GM12875 (cell line): ENCODE results near the gene MAP7.

Experiments
- H3K4me3 ChIP-seq: one replicate; pipeline ENCODE4 v1.5.1; 2011; ENCODE audit warnings: low read depth, low read length, control low read depth
- TF ChIP-seq, protein P1 (sequence below): IDR thresholded peaks from 2 replicates; pipeline ENCODE4 v1.5.1; 2011; ENCODE audit warnings: low read depth, mild to moderate bottlenecking, control low read depth, inconsistent platforms, low read length, moderate library complexity, borderline replicate concordance; ENCODE audit not compliant: insufficient read depth

The MAP7 gene

DNA sequence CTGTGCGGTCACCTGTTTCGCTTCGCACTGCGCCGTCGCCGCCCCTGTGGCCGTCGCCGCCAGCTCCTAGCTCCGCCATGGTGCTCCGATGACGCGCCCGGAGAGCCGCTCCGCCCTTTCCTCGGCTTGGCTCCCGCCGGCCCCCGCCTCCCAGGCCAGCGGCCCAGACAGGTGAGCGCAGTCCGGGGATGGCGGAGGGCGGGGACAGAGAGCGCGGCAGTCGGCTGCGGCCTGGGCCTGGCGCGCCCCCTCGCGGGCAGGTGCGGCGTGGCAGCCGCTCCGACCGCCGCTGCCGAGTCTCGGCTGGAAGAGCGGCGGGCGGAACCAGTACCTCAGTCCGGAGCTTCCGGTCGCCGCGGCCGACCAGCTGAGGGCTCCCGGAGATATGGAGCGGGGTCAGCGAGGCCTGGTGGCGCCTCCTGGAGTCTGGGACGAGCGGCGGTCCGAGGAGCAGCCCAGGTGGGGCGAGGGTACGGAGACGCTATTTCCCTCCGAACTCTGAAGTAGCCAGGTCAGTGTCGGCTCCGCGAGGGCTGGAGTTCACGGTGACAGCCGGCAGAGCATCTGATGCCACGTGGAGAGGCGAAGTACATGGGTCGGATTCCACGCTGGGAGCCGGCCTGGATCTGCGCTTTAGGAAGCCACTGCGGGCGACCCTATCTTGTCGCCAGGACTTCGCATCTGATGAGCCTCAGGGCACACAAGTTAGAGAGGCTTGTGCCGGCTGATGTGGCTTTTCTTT is at the start of gene MAP7:
TSS of gene MAP7 (minus strand) at position 93 of the 742 bp plus-strand sequence. CDS start at position 79, 14 bp downstream.
- TF ChIP-seq, protein P1, sequence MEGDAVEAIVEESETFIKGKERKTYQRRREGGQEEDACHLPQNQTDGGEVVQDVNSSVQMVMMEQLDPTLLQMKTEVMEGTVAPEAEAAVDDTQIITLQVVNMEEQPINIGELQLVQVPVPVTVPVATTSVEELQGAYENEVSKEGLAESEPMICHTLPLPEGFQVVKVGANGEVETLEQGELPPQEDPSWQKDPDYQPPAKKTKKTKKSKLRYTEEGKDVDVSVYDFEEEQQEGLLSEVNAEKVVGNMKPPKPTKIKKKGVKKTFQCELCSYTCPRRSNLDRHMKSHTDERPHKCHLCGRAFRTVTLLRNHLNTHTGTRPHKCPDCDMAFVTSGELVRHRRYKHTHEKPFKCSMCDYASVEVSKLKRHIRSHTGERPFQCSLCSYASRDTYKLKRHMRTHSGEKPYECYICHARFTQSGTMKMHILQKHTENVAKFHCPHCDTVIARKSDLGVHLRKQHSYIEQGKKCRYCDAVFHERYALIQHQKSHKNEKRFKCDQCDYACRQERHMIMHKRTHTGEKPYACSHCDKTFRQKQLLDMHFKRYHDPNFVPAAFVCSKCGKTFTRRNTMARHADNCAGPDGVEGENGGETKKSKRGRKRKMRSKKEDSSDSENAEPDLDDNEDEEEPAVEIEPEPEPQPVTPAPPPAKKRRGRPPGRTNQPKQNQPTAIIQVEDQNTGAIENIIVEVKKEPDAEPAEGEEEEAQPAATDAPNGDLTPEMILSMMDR: peak; percentile 84
- H3K4me3 ChIP-seq: peak within 1 kb of the TSS; percentile 49

- TF ChIP-seq, protein P1: no peak
- no peak overlapping the region for H3K4me3 ChIP-seq
Observed at GRCh38 chr6:136599329-136600011, 49.2 kb upstream of the MAP7 start.

DNA sequence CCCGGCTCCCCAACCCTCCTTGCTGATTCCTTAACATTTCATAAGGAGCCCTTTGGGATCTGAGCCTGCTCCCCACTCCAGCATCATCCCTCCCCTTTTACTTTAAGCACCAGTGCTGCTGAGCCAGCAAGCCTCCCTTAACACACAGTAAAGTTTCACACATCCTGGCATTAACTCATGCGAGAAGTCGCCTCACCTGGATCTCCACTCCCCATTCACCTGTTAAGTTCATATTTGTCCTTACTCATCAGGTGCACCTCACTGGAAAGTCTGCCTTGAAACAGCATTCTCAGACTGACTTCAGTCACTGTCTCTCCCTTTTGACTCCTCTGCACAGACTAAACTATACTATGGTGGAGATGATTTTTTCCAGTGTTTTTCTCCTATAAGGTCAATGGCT is 47.8 kb upstream of the MAP7 start:
- TF ChIP-seq, protein P1: no peak
- no peak overlapping the region for H3K4me3 ChIP-seq

DNA sequence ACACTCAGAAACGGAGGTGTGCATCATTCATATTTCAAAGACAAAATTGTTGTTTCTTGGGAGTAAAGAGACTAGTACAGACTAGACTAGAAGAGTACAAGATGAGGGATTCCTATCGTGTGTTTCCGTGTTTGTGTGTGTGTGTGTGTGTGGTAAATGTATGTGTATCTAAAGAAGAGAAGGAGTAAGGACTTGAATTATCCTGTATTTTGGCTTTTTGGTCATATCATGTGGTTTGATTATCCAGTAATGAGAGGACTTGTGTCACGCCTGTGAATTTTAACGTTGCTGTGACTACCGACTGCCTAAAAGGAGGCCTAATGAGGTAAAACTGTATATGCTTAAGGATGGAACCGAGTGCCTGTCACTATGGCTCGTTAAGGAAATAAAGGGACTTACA is 44.4 kb upstream of the MAP7 start:
- TF ChIP-seq, protein P1: no peak
- no peak overlapping the region for H3K4me3 ChIP-seq

GRCh38 chr6:136593748-136594490 is 43.7 kb upstream of the MAP7 start:
- TF ChIP-seq, protein P1: no peak
- no peak overlapping the region for H3K4me3 ChIP-seq

- TF ChIP-seq, protein P1: no peak
- H3K4me3 ChIP-seq: no peak overlapping the region
Observed at GRCh38 chr6:136592930-136593673, 42.9 kb upstream of the MAP7 start.
